ENCODE results near the gene WDR20.

- no peak for TF ChIP-seq CTCF (IDR thresholded peaks at IDR 0.05)
- no peak for TF ChIP-seq POLR2AphosphoS5 (IDR thresholded peaks at IDR 0.05)
- no peak for TF ChIP-seq EP300 (IDR thresholded peaks at IDR 0.05)
Measured at GRCh38 chr14:102212356-102212755, 72.7 kb downstream of the WDR20 start.
